Lower lobe of right lung (tissue), 2 donors: ENCODE data around the gene PSME1. TPM values are rescaled to one million over a fixed set of nuclear protein-coding genes. Genes with fewer than 3 reads are reported as not detected.

Experiments used
- ATAC-seq, 2 donors: fragments of 200-7000 bp; cut with Tn5 transposase; one replicate each; pipeline ENCODE4 v1.9.1; 2020 to 2022; ENCODE audit warnings: mild to moderate bottlenecking in 2 of 2, moderate library complexity in 2 of 2
- DNase-seq: peaks from one replicate; pipeline ENCODE4 v3.0.0-alpha.2; 2020
- H3K27ac ChIP-seq: fragments of 200-600 bp; one replicate; pipeline ENCODE4 v1.8.0; 2022
- H3K27me3 ChIP-seq: fragments of 200-600 bp; one replicate; pipeline ENCODE4 v1.8.0; 2022; ENCODE audit warnings: low read depth
- H3K36me3 ChIP-seq: fragments of 200-600 bp; one replicate; pipeline ENCODE4 v1.8.0; 2022; ENCODE audit warnings: mild to moderate bottlenecking
- H3K4me1 ChIP-seq: fragments of 200-600 bp; one replicate; pipeline ENCODE4 v1.8.0; 2022
- H3K4me3 ChIP-seq: fragments of 200-600 bp; one replicate; pipeline ENCODE4 v1.8.0; 2022; ENCODE audit warnings: mild to moderate bottlenecking
- H3K9me3 ChIP-seq: fragments of 200-600 bp; one replicate; pipeline ENCODE4 v1.8.0; 2022
- intact Hi-C: fragments of 100-400 bp; cut with DNase I; formaldehyde crosslinking; loops from one replicate; pipeline ENCODE4 v1.11.0; 2022
- total RNA-seq: library from RNA; stranded (reverse); fragmentation: NEBNext Ultra II Directional; extraction: Animal tissue kit (Norgen Biotek cat#: 25700); gene quantifications from one replicate; pipeline ENCODE4 v1.2.1, GENCODE V29; 2021
- TF ChIP-seq, protein P1 (sequence below): fragments of 200-600 bp; IDR thresholded peaks from one replicate; pipeline ENCODE4 v1.8.0; 2022; ENCODE audit warnings: antibody characterized with exemption, mild to moderate bottlenecking
- donor health status: DM: no; HTN: yes; CAD: no; lungs with severe emphysema.

Gene PSME1
- total RNA-seq, 1 donor from 2014 or later = 198 TPM

DNA sequence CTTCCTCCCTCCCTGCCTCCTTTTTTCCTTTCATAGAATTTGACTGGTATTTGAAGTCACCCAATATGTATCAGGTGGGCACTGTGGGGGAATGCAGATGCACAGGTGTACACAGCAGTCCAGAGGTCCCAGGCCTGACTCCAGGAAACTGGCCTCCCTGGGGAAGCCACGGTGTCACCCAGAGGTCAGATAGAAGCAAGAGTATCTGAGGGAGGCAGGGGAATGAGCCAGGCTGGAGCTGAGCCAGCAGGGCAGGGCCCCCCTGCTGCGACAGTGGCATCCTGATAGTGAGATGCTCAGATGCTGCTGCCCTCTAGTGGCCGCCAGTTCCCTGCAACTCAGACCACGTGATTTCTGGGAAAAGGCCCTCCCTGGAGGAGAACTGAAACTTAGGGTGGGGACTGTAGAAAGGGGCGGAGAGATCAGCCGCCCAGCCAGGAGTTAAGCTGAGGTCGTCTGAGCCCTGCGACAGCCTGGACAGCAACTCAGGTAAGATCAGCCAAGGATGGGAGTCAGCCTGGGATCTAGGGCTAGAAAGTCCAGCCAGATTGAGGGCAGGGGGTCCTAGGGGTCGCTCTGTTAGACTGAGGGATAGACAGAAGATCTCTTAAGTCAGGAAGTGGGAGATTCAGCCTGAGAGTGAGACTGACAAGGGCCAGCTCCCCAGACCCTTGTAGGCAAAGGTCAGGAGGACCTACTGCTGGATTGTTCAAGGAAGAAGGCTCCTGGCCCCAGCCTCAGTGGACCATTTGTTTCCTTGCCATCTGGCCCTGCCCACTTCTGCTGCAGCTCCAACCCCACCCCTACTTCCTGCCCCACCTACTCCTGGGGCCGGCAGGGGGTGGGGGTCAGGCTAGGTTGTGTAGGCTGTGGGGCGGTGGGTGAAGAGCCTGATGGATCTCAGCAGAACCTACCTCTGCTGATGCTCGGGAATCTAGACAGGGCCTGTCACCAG, 25.1 kb downstream of the PSME1 start, which contains the start of gene IRF9:
TSS of gene IRF9 (plus strand) at position 416 of the 955 bp plus-strand sequence. CDS start 880 bp downstream, outside the sequence.
- Histone ChIP-seq H3K4me3 (peak within 1 kb of the TSS; percentile 81), H3K27ac (peak within 1 kb of the TSS; percentile 97), H3K4me1 (peaks cover 31% of the 10 kb centered on the region), H3K36me3 (peaks cover 81% of the 10 kb centered on the region), H3K9me3 (no peaks in the 10 kb centered on the region), H3K27me3 (no peaks in the 10 kb centered on the region)
- intact Hi-C loops = no loop called here
- DNase-seq (peak; percentile 95), ATAC-seq (peak; percentile 96)
- TF ChIP-seq, protein P1, sequence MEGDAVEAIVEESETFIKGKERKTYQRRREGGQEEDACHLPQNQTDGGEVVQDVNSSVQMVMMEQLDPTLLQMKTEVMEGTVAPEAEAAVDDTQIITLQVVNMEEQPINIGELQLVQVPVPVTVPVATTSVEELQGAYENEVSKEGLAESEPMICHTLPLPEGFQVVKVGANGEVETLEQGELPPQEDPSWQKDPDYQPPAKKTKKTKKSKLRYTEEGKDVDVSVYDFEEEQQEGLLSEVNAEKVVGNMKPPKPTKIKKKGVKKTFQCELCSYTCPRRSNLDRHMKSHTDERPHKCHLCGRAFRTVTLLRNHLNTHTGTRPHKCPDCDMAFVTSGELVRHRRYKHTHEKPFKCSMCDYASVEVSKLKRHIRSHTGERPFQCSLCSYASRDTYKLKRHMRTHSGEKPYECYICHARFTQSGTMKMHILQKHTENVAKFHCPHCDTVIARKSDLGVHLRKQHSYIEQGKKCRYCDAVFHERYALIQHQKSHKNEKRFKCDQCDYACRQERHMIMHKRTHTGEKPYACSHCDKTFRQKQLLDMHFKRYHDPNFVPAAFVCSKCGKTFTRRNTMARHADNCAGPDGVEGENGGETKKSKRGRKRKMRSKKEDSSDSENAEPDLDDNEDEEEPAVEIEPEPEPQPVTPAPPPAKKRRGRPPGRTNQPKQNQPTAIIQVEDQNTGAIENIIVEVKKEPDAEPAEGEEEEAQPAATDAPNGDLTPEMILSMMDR = peak; percentile 96

DNA sequence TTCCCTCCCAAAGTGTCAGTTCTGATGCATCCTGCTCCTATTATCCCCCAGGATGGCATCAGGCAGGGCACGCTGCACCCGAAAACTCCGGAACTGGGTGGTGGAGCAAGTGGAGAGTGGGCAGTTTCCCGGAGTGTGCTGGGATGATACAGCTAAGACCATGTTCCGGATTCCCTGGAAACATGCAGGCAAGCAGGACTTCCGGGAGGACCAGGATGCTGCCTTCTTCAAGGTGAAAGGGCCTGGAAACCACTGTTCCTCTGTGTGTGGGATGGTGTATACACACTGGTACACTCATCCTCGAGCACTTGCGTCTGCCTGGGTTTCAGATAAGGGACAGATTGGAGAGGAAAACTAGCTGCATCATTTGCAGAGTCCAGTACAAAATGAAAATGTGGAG, 26.1 kb downstream of the PSME1 start:
- DNase-seq = peak; percentile 28
- TF ChIP-seq, protein P1 = no peak
- intact Hi-C loops = no loop called here
- H3K27ac ChIP-seq = peak overlapping the region; percentile 97
- peaks cover 31% of the 10 kb centered on the region for H3K4me1 ChIP-seq
- peak overlapping the region; percentile 81 for H3K4me3 ChIP-seq
- H3K9me3 ChIP-seq = no peaks in the 10 kb centered on the region
- peak in 1 of 2 donors; percentile 22 for ATAC-seq
- peaks cover 81% of the 10 kb centered on the region for H3K36me3 ChIP-seq
- H3K27me3 ChIP-seq = no peaks in the 10 kb centered on the region

DNA sequence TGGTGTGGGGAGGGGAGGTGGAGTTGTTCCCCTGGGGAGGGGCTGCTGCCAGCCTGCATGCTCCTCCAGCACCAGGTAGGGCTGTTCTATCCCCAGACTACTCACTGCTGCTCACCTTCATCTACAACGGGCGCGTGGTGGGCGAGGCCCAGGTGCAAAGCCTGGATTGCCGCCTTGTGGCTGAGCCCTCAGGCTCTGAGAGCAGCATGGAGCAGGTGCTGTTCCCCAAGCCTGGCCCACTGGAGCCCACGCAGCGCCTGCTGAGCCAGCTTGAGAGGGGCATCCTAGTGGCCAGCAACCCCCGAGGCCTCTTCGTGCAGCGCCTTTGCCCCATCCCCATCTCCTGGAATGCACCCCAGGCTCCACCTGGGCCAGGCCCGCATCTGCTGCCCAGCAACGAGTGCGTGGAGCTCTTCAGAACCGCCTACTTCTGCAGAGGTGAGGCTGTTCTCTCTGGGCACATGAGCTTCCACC, 28.6 kb downstream of the PSME1 start:
- DNase-seq = peak; percentile 42
- H3K9me3 ChIP-seq = no peaks in the 10 kb centered on the region
- TF ChIP-seq, protein P1 = no peak
- H3K4me1 ChIP-seq = peaks cover 31% of the 10 kb centered on the region
- H3K36me3 ChIP-seq = peaks cover 83% of the 10 kb centered on the region
- intact Hi-C loops = no loop called here
- no peak overlapping the region for H3K27ac ChIP-seq
- ATAC-seq = no peak
- no peak overlapping the region for H3K4me3 ChIP-seq
- H3K27me3 ChIP-seq = no peaks in the 10 kb centered on the region

GRCh38 chr14:24165785-24166184, 29.8 kb downstream of the PSME1 start:
- Histone ChIP-seq H3K9me3 (no peaks in the 10 kb centered on the region), H3K27me3 (no peaks in the 10 kb centered on the region), H3K27ac (no peak overlapping the region), H3K4me1 (peaks cover 25% of the 10 kb centered on the region), H3K36me3 (peaks cover 80% of the 10 kb centered on the region), H3K4me3 (no peak overlapping the region)
- ATAC-seq (no peak), DNase-seq (peak; percentile 12)
- intact Hi-C loops = no loop called here
- TF ChIP-seq, protein P1 = no peak

DNA sequence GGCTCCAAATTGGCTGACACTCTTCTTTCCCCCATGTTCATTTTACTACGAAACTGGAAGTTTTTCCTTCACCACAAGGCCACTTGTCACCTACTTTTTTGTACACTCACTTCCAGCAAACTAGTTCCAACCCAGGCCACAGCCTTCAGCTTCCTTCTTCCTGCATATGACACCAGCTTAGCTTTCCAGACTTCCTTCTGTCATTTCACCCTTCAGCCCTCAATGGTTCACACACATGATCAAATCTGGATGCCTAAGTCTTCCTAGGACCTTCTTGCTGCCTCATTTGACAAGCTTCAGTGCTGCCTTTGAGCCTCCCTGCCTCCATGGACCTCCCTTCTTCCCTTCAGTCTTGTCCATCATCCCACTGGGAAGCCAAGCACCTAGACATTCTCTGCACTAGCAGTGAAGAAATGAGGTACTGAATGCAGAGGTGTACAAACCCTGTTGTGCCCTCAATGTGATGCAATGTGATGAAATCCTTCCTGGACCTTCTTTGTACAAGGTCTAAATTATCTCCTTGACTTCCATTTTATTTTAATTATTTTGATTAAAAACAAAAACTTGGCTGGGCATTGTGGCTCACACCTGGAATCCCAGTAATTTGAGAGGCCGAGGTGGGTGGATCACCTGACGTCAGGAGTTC, 31.6 kb downstream of the PSME1 start:
- no peak for DNase-seq
- peak overlapping the region; percentile 3 for H3K27ac ChIP-seq
- H3K36me3 ChIP-seq = peaks cover 83% of the 10 kb centered on the region
- H3K4me1 ChIP-seq = peaks cover 27% of the 10 kb centered on the region
- intact Hi-C loops = no loop called here
- no peaks in the 10 kb centered on the region for H3K9me3 ChIP-seq
- H3K27me3 ChIP-seq = no peaks in the 10 kb centered on the region
- TF ChIP-seq, protein P1 = no peak
- H3K4me3 ChIP-seq = no peak overlapping the region
- peak in 1 of 2 donors; percentile 2 for ATAC-seq
